CD4-positive, CD25-positive, alpha-beta regulatory T cell (primary cell): ENCODE measurements around the gene GP1BA. TPM values are rescaled to one million over a fixed set of nuclear protein-coding genes. Genes with fewer than 3 reads are reported as not detected.
A peak's percentile ranks its signal among the peaks of the same experiment; 100 is the strongest.

Source experiments
- ATAC-seq, 2 donors: fragments of 150-1000 bp; cut with Tn5 transposase; one replicate each; pipeline ENCODE4 v1.10.0; 2021; ENCODE audit warnings: low read depth in 2 of 2, moderate number of reproducible peaks in 2 of 2, moderate library complexity in 1 of 2
- DNase-seq, 3 donors: peaks; one replicate each; pipeline versions ENCODE4 v3.0.0 to v3.0.0-alpha.2; 2012 to 2022; ENCODE audit warnings: mixed read lengths in 1 of 3
- H3K27ac ChIP-seq: one replicate; pipeline ENCODE4 v1.7.0; 2013; ENCODE audit warnings: mild to moderate bottlenecking, low read length; ENCODE audit not compliant: insufficient read depth, poor library complexity, severe bottlenecking
- H3K27me3 ChIP-seq: one replicate; pipeline ENCODE4 v1.7.0; 2013; ENCODE audit warnings: low read length; ENCODE audit not compliant: control insufficient read depth, insufficient read depth
- H3K36me3 ChIP-seq: one replicate; pipeline ENCODE4 v1.7.0; 2013; ENCODE audit warnings: mild to moderate bottlenecking, low read length, moderate library complexity; ENCODE audit not compliant: control insufficient read depth, insufficient read depth
- H3K4me1 ChIP-seq: 2 replicates; pipeline ENCODE4 v1.7.0; 2013; ENCODE audit warnings: mild to moderate bottlenecking, low read length; ENCODE audit not compliant: insufficient read depth, control insufficient read depth, poor library complexity, severe bottlenecking
- H3K4me3 ChIP-seq: one replicate; pipeline ENCODE4 v1.7.0; 2013; ENCODE audit warnings: low read depth, mild to moderate bottlenecking, low read length, moderate library complexity
- H3K9me3 ChIP-seq, 2 experiments: 1 replicate in 1 of 2; 2 replicates in 1 of 2; pipeline ENCODE4 v1.7.0; 2013; ENCODE audit warnings: low read length in 2 of 2, mild to moderate bottlenecking in 1 of 2, moderate library complexity in 1 of 2; ENCODE audit not compliant: control insufficient read depth in 2 of 2
- H3K27ac Mint-ChIP-seq, 3 donors: one replicate each; pipeline ENCODE4 v1.8.0; 2020 to 2022; ENCODE audit warnings: mild to moderate bottlenecking in 3 of 3, mixed read lengths in 3 of 3, moderate library complexity in 2 of 3
- H3K27me3 Mint-ChIP-seq: one replicate; pipeline ENCODE4 v1.8.0; 2022; ENCODE audit warnings: mild to moderate bottlenecking, mixed read lengths
- H3K36me3 Mint-ChIP-seq: one replicate; pipeline ENCODE4 v1.8.0; 2020; ENCODE audit warnings: mixed read lengths
- H3K4me1 Mint-ChIP-seq, 4 donors: one replicate each; pipeline ENCODE4 v1.8.0; 2020 to 2022; ENCODE audit warnings: mixed read lengths in 4 of 4, mild to moderate bottlenecking in 1 of 4
- H3K4me3 Mint-ChIP-seq, 4 donors: one replicate each; pipeline ENCODE4 v1.8.0; 2020 to 2022; ENCODE audit warnings: mild to moderate bottlenecking in 4 of 4, mixed read lengths in 4 of 4, moderate library complexity in 3 of 4
- H3K9me3 Mint-ChIP-seq, 7 donors: one replicate each; pipeline ENCODE4 v1.8.0; 2020 to 2022; ENCODE audit warnings: mixed read lengths in 7 of 7, mild to moderate bottlenecking in 3 of 7, moderate library complexity in 2 of 7
- polyA plus RNA-seq, 4 donors: library from polyadenylated mRNA; unstranded; fragments of 300-500 nt; fragmentation: Illumina TruSeq; gene quantifications; one replicate each; pipeline ENCODE4 v1.2.3, GENCODE V29; 2021
- total RNA-seq: library from RNA; stranded (reverse); gene quantifications from one replicate; pipeline ENCODE4 v1.2.3, GENCODE V29; 2022

GP1BA gene
- total and polyA plus RNA-seq, 5 donors from 2014 or later, result 0.07 to 1.9 (median 0.22) TPM; not detected in 2

GRCh38 chr17:4893721-4894560 is 38.1 kb upstream of the GP1BA start:
- no peaks in the 10 kb centered on the region for H3K9me3 ChIP-seq
- Mint-ChIP-seq H3K27me3 (no peaks in the 10 kb centered on the region), H3K9me3 (no peaks in the 10 kb centered on the region), H3K4me1 (peaks cover 0 to 9% (median 3%) of the 10 kb centered on the region in 4 donors), H3K27ac (no peak overlapping the region), H3K4me3 (no peak overlapping the region), H3K36me3 (peaks cover 14% of the 10 kb centered on the region)
- DNase-seq, result no peak
- H3K36me3 ChIP-seq, result peaks cover 56% of the 10 kb centered on the region
- H3K4me3 ChIP-seq, result no peak overlapping the region
- peaks cover 7% of the 10 kb centered on the region for H3K4me1 ChIP-seq
- H3K27ac ChIP-seq, result no peak overlapping the region
- ATAC-seq, result no peak
- no peaks in the 10 kb centered on the region for H3K27me3 ChIP-seq

DNA sequence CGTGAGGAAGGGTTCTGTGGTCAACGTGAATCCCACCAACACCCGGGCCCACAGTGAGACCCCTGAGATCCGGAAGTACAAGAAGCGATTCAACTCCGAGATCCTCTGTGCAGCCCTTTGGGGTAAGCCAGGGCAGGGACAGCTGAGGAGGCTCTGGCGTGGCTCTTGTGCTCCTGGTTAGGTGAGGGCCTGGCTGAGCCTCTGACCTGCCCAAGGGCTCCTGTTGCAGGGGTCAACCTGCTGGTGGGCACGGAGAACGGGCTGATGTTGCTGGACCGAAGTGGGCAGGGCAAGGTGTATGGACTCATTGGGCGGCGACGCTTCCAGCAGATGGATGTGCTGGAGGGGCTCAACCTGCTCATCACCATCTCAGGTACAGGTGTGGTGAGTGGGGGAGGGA is 37.0 kb upstream of the GP1BA start:
- H3K27ac ChIP-seq, result no peak overlapping the region
- no peaks in the 10 kb centered on the region for H3K9me3 Mint-ChIP-seq
- H3K4me3 ChIP-seq, result no peak overlapping the region
- no peak for DNase-seq
- ATAC-seq, result no peak
- peaks cover 10% of the 10 kb centered on the region for H3K36me3 Mint-ChIP-seq
- peaks cover 9% of the 10 kb centered on the region for H3K27me3 Mint-ChIP-seq
- peaks cover 0 to 14% (median 5%) of the 10 kb centered on the region in 4 donors for H3K4me1 Mint-ChIP-seq
- peaks cover 55% of the 10 kb centered on the region for H3K36me3 ChIP-seq
- H3K4me3 Mint-ChIP-seq, result no peak overlapping the region
- no peaks in the 10 kb centered on the region for H3K27me3 ChIP-seq
- H3K27ac Mint-ChIP-seq, result no peak overlapping the region
- no peaks in the 10 kb centered on the region for H3K9me3 ChIP-seq
- H3K4me1 ChIP-seq, result peaks cover 17% of the 10 kb centered on the region

- Mint-ChIP-seq H3K4me3 (peak overlapping the region in 1 of 4 donors; percentile 15), H3K4me1 (peaks cover 0 to 17% (median 7%) of the 10 kb centered on the region in 4 donors), H3K9me3 (no peaks in the 10 kb centered on the region), H3K36me3 (peaks cover 10% of the 10 kb centered on the region), H3K27me3 (peaks cover 14% of the 10 kb centered on the region), H3K27ac (peak overlapping the region in 1 of 3 donors; percentile 6)
- H3K9me3 ChIP-seq, result no peaks in the 10 kb centered on the region
- H3K36me3 ChIP-seq, result peaks cover 49% of the 10 kb centered on the region
- no peak overlapping the region for H3K27ac ChIP-seq
- no peaks in the 10 kb centered on the region for H3K27me3 ChIP-seq
- H3K4me1 ChIP-seq, result peaks cover 23% of the 10 kb centered on the region
- ATAC-seq (no peak), DNase-seq (no peak)
- H3K4me3 ChIP-seq, result no peak overlapping the region
Measured at GRCh38 chr17:4895657-4896331, 36.3 kb upstream of the GP1BA start.

DNA sequence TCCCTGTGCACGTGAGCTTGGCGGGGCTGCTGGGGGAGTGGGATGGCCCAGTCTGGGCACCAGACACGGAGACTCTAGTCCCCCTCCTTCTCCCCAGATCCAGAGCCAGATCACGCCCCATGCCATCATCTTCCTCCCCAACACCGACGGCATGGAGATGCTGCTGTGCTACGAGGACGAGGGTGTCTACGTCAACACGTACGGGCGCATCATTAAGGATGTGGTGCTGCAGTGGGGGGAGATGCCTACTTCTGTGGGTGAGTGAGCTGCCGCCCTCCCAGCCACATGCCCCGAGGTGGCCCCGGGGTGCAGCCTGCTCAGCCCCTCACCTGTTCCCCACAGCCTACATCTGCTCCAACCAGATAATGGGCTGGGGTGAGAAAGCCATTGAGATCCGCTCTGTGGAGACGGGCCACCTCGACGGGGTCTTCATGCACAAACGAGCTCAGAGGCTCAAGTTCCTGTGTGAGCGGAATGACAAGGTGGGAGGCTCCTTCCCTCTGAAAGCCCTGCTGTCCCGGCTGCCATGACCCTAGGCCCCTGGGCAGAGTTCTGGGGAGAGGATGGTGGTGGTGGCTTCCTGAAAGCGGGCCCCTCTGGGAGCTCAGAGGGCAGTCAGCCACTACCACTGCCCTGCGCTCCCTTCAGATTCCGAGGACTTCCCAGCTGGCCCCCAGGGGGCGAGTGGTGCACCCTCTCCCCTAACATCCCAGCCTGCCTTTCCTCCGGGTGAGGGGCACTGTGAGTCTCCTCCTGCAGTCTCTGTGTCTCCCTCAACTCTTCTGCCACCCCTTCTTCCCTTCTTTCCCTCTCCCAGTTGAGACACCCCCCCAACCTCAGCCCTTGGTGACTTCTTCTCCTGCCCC is 35.5 kb upstream of the GP1BA start:
- Histone ChIP-seq H3K4me3 (no peak overlapping the region), H3K4me1 (peaks cover 27% of the 10 kb centered on the region), H3K27me3 (no peaks in the 10 kb centered on the region), H3K36me3 (peaks cover 41% of the 10 kb centered on the region), H3K27ac (no peak overlapping the region), H3K9me3 (no peaks in the 10 kb centered on the region)
- DNase-seq (no peak), ATAC-seq (no peak)
- H3K36me3 Mint-ChIP-seq, result peaks cover 10% of the 10 kb centered on the region
- H3K4me1 Mint-ChIP-seq, result peaks cover 0 to 22% (median 9%) of the 10 kb centered on the region in 4 donors
- peaks cover 15% of the 10 kb centered on the region for H3K27me3 Mint-ChIP-seq
- H3K27ac Mint-ChIP-seq, result peak overlapping the region in 1 of 3 donors; percentile 20
- H3K4me3 Mint-ChIP-seq, result no peak overlapping the region
- H3K9me3 Mint-ChIP-seq, result no peaks in the 10 kb centered on the region

DNA sequence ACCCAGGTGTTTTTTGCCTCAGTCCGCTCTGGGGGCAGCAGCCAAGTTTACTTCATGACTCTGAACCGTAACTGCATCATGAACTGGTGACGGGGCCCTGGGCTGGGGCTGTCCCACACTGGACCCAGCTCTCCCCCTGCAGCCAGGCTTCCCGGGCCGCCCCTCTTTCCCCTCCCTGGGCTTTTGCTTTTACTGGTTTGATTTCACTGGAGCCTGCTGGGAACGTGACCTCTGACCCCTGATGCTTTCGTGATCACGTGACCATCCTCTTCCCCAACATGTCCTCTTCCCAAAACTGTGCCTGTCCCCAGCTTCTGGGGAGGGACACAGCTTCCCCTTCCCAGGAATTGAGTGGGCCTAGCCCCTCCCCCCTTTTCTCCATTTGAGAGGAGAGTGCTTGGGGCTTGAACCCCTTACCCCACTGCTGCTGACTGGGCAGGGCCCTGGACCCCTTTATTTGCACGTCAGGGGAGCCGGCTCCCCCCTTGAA is 34.8 kb upstream of the GP1BA start:
- H3K4me1 Mint-ChIP-seq, result peaks cover 0 to 28% (median 9%) of the 10 kb centered on the region in 4 donors
- no peaks in the 10 kb centered on the region for H3K9me3 Mint-ChIP-seq
- Histone ChIP-seq H3K36me3 (peaks cover 38% of the 10 kb centered on the region), H3K4me1 (peaks cover 27% of the 10 kb centered on the region), H3K27ac (no peak overlapping the region), H3K9me3 (no peaks in the 10 kb centered on the region), H3K4me3 (no peak overlapping the region), H3K27me3 (no peaks in the 10 kb centered on the region)
- peak overlapping the region in 1 of 3 donors; percentile 20 for H3K27ac Mint-ChIP-seq
- ATAC-seq (no peak), DNase-seq (no peak)
- H3K27me3 Mint-ChIP-seq, result peaks cover 15% of the 10 kb centered on the region
- H3K4me3 Mint-ChIP-seq, result peak overlapping the region in 1 of 4 donors; percentile 10
- peaks cover 10% of the 10 kb centered on the region for H3K36me3 Mint-ChIP-seq

DNA sequence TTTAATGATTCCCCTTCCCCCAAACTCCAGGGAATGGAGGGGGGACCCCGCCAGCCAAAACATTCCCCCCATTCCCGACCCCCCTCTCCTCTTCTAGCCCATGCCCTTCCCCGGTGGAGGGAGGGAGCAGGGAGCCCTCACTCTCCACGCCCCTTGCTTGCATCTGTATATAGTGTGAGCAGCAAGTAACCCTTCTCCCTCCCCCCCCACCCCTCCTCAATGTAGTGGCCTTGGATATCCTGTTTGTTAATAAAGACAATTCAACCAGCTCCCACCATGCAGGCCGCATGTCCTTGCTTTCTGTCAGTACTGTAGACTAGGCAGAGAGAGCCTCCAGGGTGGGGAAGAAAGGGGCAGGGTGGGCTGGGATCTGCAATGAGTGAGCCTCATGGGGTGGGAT is 34.3 kb upstream of the GP1BA start:
- H3K36me3 Mint-ChIP-seq, result peaks cover 10% of the 10 kb centered on the region
- DNase-seq (no peak), ATAC-seq (no peak)
- Histone ChIP-seq H3K27me3 (no peaks in the 10 kb centered on the region), H3K36me3 (peaks cover 38% of the 10 kb centered on the region), H3K4me3 (no peak overlapping the region), H3K4me1 (peaks cover 33% of the 10 kb centered on the region), H3K27ac (no peak overlapping the region), H3K9me3 (no peaks in the 10 kb centered on the region)
- peaks cover 0 to 33% (median 12%) of the 10 kb centered on the region in 4 donors for H3K4me1 Mint-ChIP-seq
- peaks cover 0 to 2% (median 0%) of the 10 kb centered on the region in 7 donors for H3K9me3 Mint-ChIP-seq
- peak overlapping the region in 1 of 3 donors; percentile 85 for H3K27ac Mint-ChIP-seq
- peaks cover 15% of the 10 kb centered on the region for H3K27me3 Mint-ChIP-seq
- peak overlapping the region in 3 of 4 donors; percentile 10 to 85 (median 79) for H3K4me3 Mint-ChIP-seq

DNA sequence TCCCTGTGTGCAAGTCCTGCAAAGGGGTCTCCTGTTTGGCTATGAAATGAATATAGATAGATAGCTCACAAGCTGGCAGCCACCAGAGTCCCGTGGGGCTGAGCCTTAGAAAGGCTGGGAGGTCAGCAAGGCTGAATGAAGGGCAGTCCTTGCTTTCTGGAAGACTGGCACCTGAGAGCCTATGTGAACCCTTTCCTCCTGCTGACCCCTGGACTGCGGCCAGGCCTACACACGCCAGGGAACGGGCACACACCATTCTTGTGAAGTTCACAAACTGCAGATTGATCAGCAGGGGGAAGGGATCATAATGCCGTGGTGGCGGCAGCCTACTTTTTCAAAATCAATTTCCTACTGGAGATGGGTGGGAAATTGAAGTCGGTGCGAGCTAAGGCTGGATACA is 33.7 kb upstream of the GP1BA start:
- H3K27me3 ChIP-seq, result no peaks in the 10 kb centered on the region
- no peak overlapping the region for H3K27ac ChIP-seq
- peaks cover 10% of the 10 kb centered on the region for H3K36me3 Mint-ChIP-seq
- H3K9me3 Mint-ChIP-seq, result peaks cover 0 to 4% (median 0%) of the 10 kb centered on the region in 7 donors
- peaks cover 17% of the 10 kb centered on the region for H3K27me3 Mint-ChIP-seq
- peak overlapping the region; percentile 63 to 85 (median 72) for H3K27ac Mint-ChIP-seq
- peak overlapping the region; percentile 79 to 94 (median 82) for H3K4me3 Mint-ChIP-seq
- peaks cover 34% of the 10 kb centered on the region for H3K36me3 ChIP-seq
- no peak for DNase-seq
- no peak overlapping the region for H3K4me3 ChIP-seq
- H3K9me3 ChIP-seq, result no peaks in the 10 kb centered on the region
- ATAC-seq, result no peak
- H3K4me1 Mint-ChIP-seq, result peaks cover 0 to 39% (median 17%) of the 10 kb centered on the region in 4 donors
- peaks cover 38% of the 10 kb centered on the region for H3K4me1 ChIP-seq
